Neural progenitor cell (in vitro differentiated cells): Measurements from ENCODE around the gene PLA2G4B. TPM values are rescaled to one million over a fixed set of nuclear protein-coding genes. Genes with fewer than 3 reads are reported as not detected.

Experiments used
- DNase-seq: peaks from one replicate; pipeline ENCODE4 v3.0.0-alpha.2; 2016; ENCODE audit warnings: low spot score
- H2AFZ ChIP-seq: fragments of 200-600 bp; sonication (generic); replicated peaks from 2 replicates; pipeline ENCODE4 v1.6.1; 2016; ENCODE audit warnings: antibody characterized with exemption
- H3F3A ChIP-seq: fragments of 200-600 bp; sonication (generic); 2 replicates; pipeline ENCODE4 v1.6.1; 2016; ENCODE audit warnings: antibody characterized with exemption, low read depth
- H3K27ac ChIP-seq: fragments of 200-600 bp; sonication (generic); 2 replicates; pipeline ENCODE4 v1.5.1; 2016; ENCODE audit warnings: mild to moderate bottlenecking
- H3K27me3 ChIP-seq: fragments of 200-600 bp; sonication (generic); 2 replicates; pipeline ENCODE4 v1.6.1; 2016; ENCODE audit warnings: mild to moderate bottlenecking, moderate library complexity
- H3K36me3 ChIP-seq: fragments of 200-600 bp; sonication (generic); 2 replicates; pipeline ENCODE4 v1.5.1; 2016
- H3K4me1 ChIP-seq: fragments of 200-600 bp; sonication (generic); 2 replicates; pipeline ENCODE4 v1.6.1; 2016; ENCODE audit warnings: mixed run types
- H3K4me2 ChIP-seq: fragments of 200-600 bp; sonication (generic); 2 replicates; pipeline ENCODE4 v1.6.1; 2016
- H3K4me3 ChIP-seq: fragments of 200-600 bp; sonication (generic); 2 replicates; pipeline ENCODE4 v1.5.1; 2016
- H3K79me2 ChIP-seq: fragments of 200-600 bp; sonication (generic); 2 replicates; pipeline ENCODE4 v1.6.1; 2016; ENCODE audit warnings: low read depth
- H3K9ac ChIP-seq: fragments of 200-600 bp; sonication (generic); 2 replicates; pipeline ENCODE4 v1.6.1; 2016
- H3K9me3 ChIP-seq: fragments of 200-600 bp; sonication (generic); 2 replicates; pipeline ENCODE4 v1.5.1; 2016; ENCODE audit warnings: low read depth
- H4K20me1 ChIP-seq: fragments of 200-600 bp; sonication (generic); 2 replicates; pipeline ENCODE4 v1.6.1; 2016; ENCODE audit warnings: low read depth
- H3K27ac Mint-ChIP-seq: 3 replicates; pipeline ENCODE4 v1.8.0; 2021; ENCODE audit warnings: mixed read lengths
- H3K27me3 Mint-ChIP-seq: 2 replicates; pipeline ENCODE4 v1.8.0; 2022; ENCODE audit warnings: low read depth, mild to moderate bottlenecking, inconsistent platforms, moderate library complexity, mixed read lengths; ENCODE audit not compliant: insufficient read depth
- H3K36me3 Mint-ChIP-seq: 3 replicates; pipeline ENCODE4 v1.8.0; 2021; ENCODE audit warnings: mixed read lengths
- H3K4me1 Mint-ChIP-seq: 3 replicates; pipeline ENCODE4 v1.8.0; 2021; ENCODE audit warnings: mixed read lengths
- H3K4me3 Mint-ChIP-seq: 3 replicates; pipeline ENCODE4 v1.8.0; 2021; ENCODE audit warnings: mild to moderate bottlenecking, moderate library complexity, mixed read lengths
- H3K9me3 Mint-ChIP-seq: 3 replicates; pipeline ENCODE4 v1.8.0; 2020; ENCODE audit warnings: mixed read lengths
- EZH2 ChIP-seq: fragments of 200-600 bp; sonication (generic); IDR thresholded peaks from 2 replicates; pipeline ENCODE4 v1.6.1; 2017; ENCODE audit warnings: antibody characterized with exemption, mild to moderate bottlenecking, moderate library complexity
- EZH2phosphoT487 ChIP-seq: fragments of 200-600 bp; sonication (generic); IDR thresholded peaks from 2 replicates; pipeline ENCODE4 v1.6.1; 2017; ENCODE audit warnings: antibody characterized with exemption
- total RNA-seq: library from RNA; depleted of rRNA; stranded (reverse); fragments of >200 nt; gene quantifications from 2 replicates; pipeline ENCODE4 v1.2.3, GENCODE V29; 2015; ENCODE audit warnings: low replicate concordance
- TF ChIP-seq, protein P1 (sequence below): fragments of 200-600 bp; sonication (generic); IDR thresholded peaks from 2 replicates; pipeline ENCODE4 v1.5.1; 2017; ENCODE audit warnings: antibody characterized with exemption, mild to moderate bottlenecking

Gene PLA2G4B
- total RNA-seq, 1 donor from 2014 or later: 2.0 TPM

DNA sequence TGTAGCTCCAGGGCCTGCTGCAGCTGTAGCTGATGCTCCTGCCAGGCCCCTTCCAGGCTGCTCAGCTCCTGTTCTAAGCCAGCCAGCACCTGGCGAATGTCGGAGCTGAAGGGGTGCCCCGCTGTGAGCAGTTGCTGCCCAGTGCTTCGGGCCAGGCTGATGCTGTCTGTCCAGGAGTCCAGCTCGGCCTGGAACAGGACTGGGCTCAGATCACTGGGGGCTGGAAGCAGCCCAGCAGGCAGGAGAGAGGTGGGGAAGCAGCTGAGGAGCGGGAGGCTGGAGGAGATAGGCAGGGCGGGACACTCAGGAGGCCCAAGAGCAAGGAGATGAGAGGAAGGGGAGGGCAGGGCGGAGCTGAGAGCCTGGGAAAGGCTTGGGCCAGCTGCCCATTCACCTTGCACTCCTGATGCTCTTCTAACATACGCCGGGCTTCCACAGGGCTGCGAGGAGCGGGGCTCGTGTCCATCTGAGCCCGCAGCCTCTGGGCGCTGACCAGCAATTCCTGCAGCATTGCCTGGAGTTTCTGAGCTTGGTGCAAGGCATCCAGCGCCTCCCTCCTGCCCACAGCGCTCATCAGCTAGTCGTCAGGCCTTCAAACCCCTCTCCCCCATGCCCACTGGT is 23.2 kb downstream of the PLA2G4B start:
- no peak overlapping the region for H3K9ac ChIP-seq
- TF ChIP-seq EZH2phosphoT487 (no peak), EZH2 (no peak)
- TF ChIP-seq, protein P1, sequence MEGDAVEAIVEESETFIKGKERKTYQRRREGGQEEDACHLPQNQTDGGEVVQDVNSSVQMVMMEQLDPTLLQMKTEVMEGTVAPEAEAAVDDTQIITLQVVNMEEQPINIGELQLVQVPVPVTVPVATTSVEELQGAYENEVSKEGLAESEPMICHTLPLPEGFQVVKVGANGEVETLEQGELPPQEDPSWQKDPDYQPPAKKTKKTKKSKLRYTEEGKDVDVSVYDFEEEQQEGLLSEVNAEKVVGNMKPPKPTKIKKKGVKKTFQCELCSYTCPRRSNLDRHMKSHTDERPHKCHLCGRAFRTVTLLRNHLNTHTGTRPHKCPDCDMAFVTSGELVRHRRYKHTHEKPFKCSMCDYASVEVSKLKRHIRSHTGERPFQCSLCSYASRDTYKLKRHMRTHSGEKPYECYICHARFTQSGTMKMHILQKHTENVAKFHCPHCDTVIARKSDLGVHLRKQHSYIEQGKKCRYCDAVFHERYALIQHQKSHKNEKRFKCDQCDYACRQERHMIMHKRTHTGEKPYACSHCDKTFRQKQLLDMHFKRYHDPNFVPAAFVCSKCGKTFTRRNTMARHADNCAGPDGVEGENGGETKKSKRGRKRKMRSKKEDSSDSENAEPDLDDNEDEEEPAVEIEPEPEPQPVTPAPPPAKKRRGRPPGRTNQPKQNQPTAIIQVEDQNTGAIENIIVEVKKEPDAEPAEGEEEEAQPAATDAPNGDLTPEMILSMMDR: no peak
- H3K4me1 ChIP-seq: peaks cover 20% of the 10 kb centered on the region
- Mint-ChIP-seq H3K4me3 (no peak overlapping the region), H3K4me1 (peaks cover 44% of the 10 kb centered on the region), H3K27ac (peak overlapping the region; percentile 25), H3K27me3 (peaks cover 9% of the 10 kb centered on the region), H3K9me3 (no peaks in the 10 kb centered on the region), H3K36me3 (no peaks in the 10 kb centered on the region)
- no peak overlapping the region for H3K4me2 ChIP-seq
- H3K79me2 ChIP-seq: no peaks in the 10 kb centered on the region
- H3K36me3 ChIP-seq: no peaks in the 10 kb centered on the region
- H3K27ac ChIP-seq: no peak overlapping the region
- H3K4me3 ChIP-seq: no peak overlapping the region
- H3F3A ChIP-seq: no peaks in the 10 kb centered on the region
- DNase-seq: peak; percentile 44
- no peaks in the 10 kb centered on the region for H4K20me1 ChIP-seq
- H2AFZ ChIP-seq: no peak overlapping the region
- H3K9me3 ChIP-seq: no peaks in the 10 kb centered on the region
- H3K27me3 ChIP-seq: no peaks in the 10 kb centered on the region

DNA sequence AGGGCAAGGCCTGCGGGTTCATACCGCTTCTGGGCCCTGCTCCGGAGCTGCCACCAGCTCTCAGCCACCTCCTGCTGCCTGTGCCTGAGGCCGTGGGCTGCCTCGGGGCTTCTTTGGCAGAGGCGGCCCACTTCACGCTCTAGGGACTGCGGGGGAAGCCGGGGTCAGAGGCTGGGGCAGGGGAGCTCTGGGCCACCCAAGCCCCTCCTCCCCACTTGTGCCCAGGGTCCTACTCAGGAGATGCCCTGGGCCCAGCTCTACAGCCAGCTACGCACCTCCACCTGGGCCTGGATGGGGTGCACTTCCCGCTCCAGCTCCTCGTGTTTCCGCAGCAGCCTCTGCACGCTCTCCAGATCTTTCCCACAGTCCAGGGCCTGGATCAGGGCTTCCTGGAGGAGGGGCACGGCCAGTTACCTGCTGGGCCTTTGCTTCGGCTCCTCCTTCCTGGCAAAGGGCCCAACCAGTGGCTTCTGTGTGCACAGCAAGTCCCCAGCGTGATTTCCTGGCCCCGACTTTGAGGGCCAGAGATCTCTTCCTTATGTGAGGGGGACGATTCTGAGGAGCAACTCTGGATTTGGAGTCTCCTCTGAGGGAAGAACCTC is 24.0 kb downstream of the PLA2G4B start:
- Histone ChIP-seq H3K4me3 (no peak overlapping the region), H2AFZ (peak overlapping the region; percentile 50), H3K27ac (no peak overlapping the region), H3K4me2 (no peak overlapping the region), H3K36me3 (no peaks in the 10 kb centered on the region), H3F3A (no peaks in the 10 kb centered on the region), H3K79me2 (no peaks in the 10 kb centered on the region), H3K27me3 (no peaks in the 10 kb centered on the region), H4K20me1 (no peaks in the 10 kb centered on the region), H3K9ac (no peak overlapping the region), H3K4me1 (peaks cover 22% of the 10 kb centered on the region), H3K9me3 (no peaks in the 10 kb centered on the region)
- DNase-seq: no peak
- H3K27me3 Mint-ChIP-seq: peaks cover 13% of the 10 kb centered on the region
- H3K4me1 Mint-ChIP-seq: peaks cover 50% of the 10 kb centered on the region
- TF ChIP-seq, protein P1: no peak
- TF ChIP-seq EZH2phosphoT487 (no peak), EZH2 (no peak)
- no peak overlapping the region for H3K4me3 Mint-ChIP-seq
- H3K9me3 Mint-ChIP-seq: no peaks in the 10 kb centered on the region
- peak overlapping the region; percentile 93 for H3K27ac Mint-ChIP-seq
- H3K36me3 Mint-ChIP-seq: no peaks in the 10 kb centered on the region

DNA sequence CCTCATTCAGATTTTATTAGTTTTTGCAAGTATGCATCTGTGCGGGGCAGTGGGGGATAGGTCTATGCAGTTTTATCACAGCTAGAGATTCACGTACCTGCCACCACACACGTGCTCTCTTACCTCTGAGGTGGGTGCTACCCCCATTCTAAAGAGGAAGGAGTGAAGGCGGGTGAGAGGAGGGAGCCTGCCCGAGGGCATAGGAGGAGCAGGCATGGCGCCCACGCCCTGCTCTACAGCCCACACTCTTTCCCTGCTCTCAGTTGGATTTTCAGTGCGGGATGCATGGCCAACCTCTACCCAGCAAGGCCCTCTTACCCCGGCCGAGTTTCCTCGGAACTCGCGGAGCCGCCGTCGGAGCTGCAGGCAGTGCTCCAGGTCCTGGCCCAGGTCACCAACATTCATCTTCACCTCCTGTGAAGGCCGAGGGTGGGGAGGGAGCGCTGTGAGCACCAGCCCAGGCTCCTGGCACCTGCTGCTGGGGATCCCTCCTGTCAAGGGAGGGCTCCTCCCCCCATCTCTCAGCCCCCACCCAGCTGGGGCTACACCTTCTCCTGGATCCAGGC is 26.9 kb downstream of the PLA2G4B start:
- Histone ChIP-seq H2AFZ (no peak overlapping the region), H3K27me3 (no peaks in the 10 kb centered on the region), H3K79me2 (no peaks in the 10 kb centered on the region), H3K36me3 (no peaks in the 10 kb centered on the region), H3K4me1 (peaks cover 22% of the 10 kb centered on the region), H4K20me1 (no peaks in the 10 kb centered on the region), H3F3A (no peaks in the 10 kb centered on the region), H3K27ac (no peak overlapping the region), H3K4me3 (no peak overlapping the region), H3K9me3 (no peaks in the 10 kb centered on the region), H3K4me2 (peak overlapping the region; percentile 27), H3K9ac (no peak overlapping the region)
- Mint-ChIP-seq H3K36me3 (no peaks in the 10 kb centered on the region), H3K4me3 (no peak overlapping the region), H3K27me3 (peaks cover 15% of the 10 kb centered on the region), H3K27ac (no peak overlapping the region), H3K4me1 (peaks cover 53% of the 10 kb centered on the region), H3K9me3 (no peaks in the 10 kb centered on the region)
- no peak for TF ChIP-seq EZH2
- TF ChIP-seq EZH2phosphoT487: no peak
- TF ChIP-seq, protein P1: no peak
- DNase-seq: no peak
